AG09309 (cell line): ENCODE measurements around the gene AUTS2.

Experiments used
- DNase-seq: peaks from one replicate; pipeline ENCODE4 v3.0.0-alpha.2; 2010; ENCODE audit warnings: low read depth
- H3K4me3 ChIP-seq: 2 replicates; pipeline ENCODE4 v1.5.1; 2011; ENCODE audit warnings: mild to moderate bottlenecking, low read depth, low read length, moderate library complexity; ENCODE audit not compliant: control insufficient read depth
- CTCF ChIP-seq: IDR thresholded peaks from 2 replicates; pipeline ENCODE4 v1.5.1; 2011; ENCODE audit warnings: mild to moderate bottlenecking, low read depth, low read length, inconsistent platforms; ENCODE audit not compliant: insufficient read depth, control insufficient read depth; ENCODE audit errors: missing control alignments

Gene AUTS2

GRCh38 chr7:69717221-69717620 is 118.9 kb downstream of the AUTS2 start:
- no peak for DNase-seq
- TF ChIP-seq CTCF: no peak
- H3K4me3 ChIP-seq: no peak overlapping the region

- DNase-seq: no peak
These were observed 121.4 kb downstream of the AUTS2 start for GRCh38 chr7:69719717-69720116.

GRCh38 chr7:69722843-69723242 is 124.6 kb downstream of the AUTS2 start:
- H3K4me3 ChIP-seq: no peak overlapping the region
- DNase-seq: no peak
- TF ChIP-seq CTCF: no peak

More at GRCh38 chr7:69719717-69720116, 121.4 kb downstream of the AUTS2 start:
- no peak for TF ChIP-seq CTCF
- no peak overlapping the region for H3K4me3 ChIP-seq

- no peak for DNase-seq
- no peak overlapping the region for H3K4me3 ChIP-seq
- no peak for TF ChIP-seq CTCF
These were observed 125.4 kb downstream of the AUTS2 start for GRCh38 chr7:69723663-69724062.

- no peak for DNase-seq
- H3K4me3 ChIP-seq: no peak overlapping the region
- no peak for TF ChIP-seq CTCF
These were observed 130.0 kb downstream of the AUTS2 start for GRCh38 chr7:69728304-69728703.

- H3K4me3 ChIP-seq: no peak overlapping the region
- no peak for TF ChIP-seq CTCF
- no peak for DNase-seq
These were observed 133.9 kb downstream of the AUTS2 start for GRCh38 chr7:69732203-69732602.

- no peak overlapping the region for H3K4me3 ChIP-seq
- no peak for DNase-seq
- TF ChIP-seq CTCF: no peak
These were observed 137.3 kb downstream of the AUTS2 start for GRCh38 chr7:69735582-69735981.
